PC-3 (cell line): ENCODE measurements around the gene PELI1. TPM values are rescaled to one million over a fixed set of nuclear protein-coding genes. Genes with fewer than 3 reads are reported as not detected.

Experiments
- ATAC-seq: fragments of 200-7000 bp; cut with Tn5 transposase; 2 replicates; pipeline ENCODE4 v1.9.1; 2020; ENCODE audit warnings: mild to moderate bottlenecking, moderate library complexity
- BruUV-seq: library from RNA; stranded (reverse); fragments of 400-500 nt; replicated peaks from 2 replicates; lab custom pipeline; 2021; lab: Mats Ljungman, UMichigan
- CTCF ChIA-PET: fragments of 300-600 bp; sonication (Branson Sonifier 250); formaldehyde crosslinking; loops from one replicate; lab custom pipeline; 2022; ENCODE audit warnings: antibody characterized with exemption; lab: Charles Lee
- POLR2A ChIA-PET: fragments of 300-600 bp; sonication (Branson Sonifier 250); formaldehyde crosslinking; loops from one replicate; lab custom pipeline; 2022; ENCODE audit warnings: antibody characterized with exemption; ENCODE audit not compliant: unreplicated experiment; lab: Charles Lee
- DNase-seq: peaks from one replicate; pipeline ENCODE4 v3.0.0-alpha.2; 2015
- H2AFZ ChIP-seq: fragments of 300-600 bp; sonication (generic); 2 replicates; pipeline ENCODE4 v1.6.0; 2016; ENCODE audit warnings: antibody characterized with exemption, low read length
- H3F3A ChIP-seq: fragments of 300-600 bp; sonication (generic); one replicate; pipeline ENCODE4 v1.6.0; 2017; ENCODE audit warnings: antibody characterized with exemption, low read length, control low read depth, mild to moderate bottlenecking; ENCODE audit not compliant: unreplicated experiment
- H3K27ac ChIP-seq: fragments of 300-600 bp; sonication (generic); 2 replicates; pipeline ENCODE4 v1.5.1; 2016; ENCODE audit warnings: mild to moderate bottlenecking, low read length
- H3K27me3 ChIP-seq: fragments of 300-600 bp; sonication (generic); 2 replicates; pipeline ENCODE4 v1.6.1; 2016; ENCODE audit warnings: low read length, mixed read lengths
- H3K36me3 ChIP-seq: fragments of 300-600 bp; sonication (generic); 2 replicates; pipeline ENCODE4 v1.6.1; 2016; ENCODE audit warnings: low read depth, mixed run types, low read length, mixed read lengths
- H3K4me1 ChIP-seq: fragments of 300-600 bp; sonication (generic); 2 replicates; pipeline ENCODE4 v1.5.1; 2016; ENCODE audit warnings: low read length; ENCODE audit not compliant: insufficient read depth
- H3K4me2 ChIP-seq: fragments of 300-600 bp; sonication (generic); 2 replicates; pipeline ENCODE4 v1.6.0; 2016; ENCODE audit warnings: low read length
- H3K4me3 ChIP-seq: fragments of 300-600 bp; sonication (generic); 2 replicates; pipeline ENCODE4 v1.5.1; 2016; ENCODE audit warnings: mild to moderate bottlenecking, low read length, mixed read lengths
- H3K79me2 ChIP-seq: fragments of 300-600 bp; sonication (generic); 2 replicates; pipeline ENCODE4 v1.6.1; 2017; ENCODE audit warnings: low read length, mixed read lengths
- H3K9ac ChIP-seq: fragments of 300-600 bp; sonication (generic); 2 replicates; pipeline ENCODE4 v1.6.0; 2016; ENCODE audit warnings: mild to moderate bottlenecking, low read length
- H3K9me2 ChIP-seq: fragments of 300-600 bp; sonication (generic); replicated peaks from 2 replicates; pipeline ENCODE4 v1.6.1; 2016; ENCODE audit warnings: mixed run types, low read length, mixed read lengths
- H3K9me3 ChIP-seq: fragments of 300-600 bp; sonication (generic); 2 replicates; pipeline ENCODE4 v1.6.1; 2016; ENCODE audit warnings: low read length, mixed read lengths
- H4K20me1 ChIP-seq: fragments of 300-600 bp; sonication (generic); 2 replicates; pipeline ENCODE4 v1.6.1; 2016; ENCODE audit warnings: low read length, mixed read lengths
- CTCF ChIP-seq: fragments of 300-600 bp; sonication (generic); conservative IDR thresholded peaks from 2 replicates; pipeline ENCODE4 v1.5.1; 2017; ENCODE audit warnings: antibody characterized with exemption, low read depth, mild to moderate bottlenecking, low read length
- EZH2 ChIP-seq: fragments of 300-600 bp; sonication (generic); IDR thresholded peaks from one replicate; pipeline ENCODE4 v1.6.1; 2017; ENCODE audit warnings: antibody characterized with exemption, mild to moderate bottlenecking, low read length; ENCODE audit not compliant: unreplicated experiment
- EZH2phosphoT487 ChIP-seq: fragments of 300-600 bp; sonication (generic); IDR thresholded peaks from 2 replicates; pipeline ENCODE4 v1.6.1; 2018; ENCODE audit warnings: mild to moderate bottlenecking, antibody characterized with exemption, low read length, borderline replicate concordance
- intact Hi-C: fragments of 100-400 bp; cut with micrococcal nuclease; formaldehyde crosslinking; loops from 2 replicates; pipeline ENCODE4 v1.9.0; 2023
- total RNA-seq: library from RNA; depleted of rRNA; stranded (reverse); fragments of >200 nt; gene quantifications from 2 replicates; pipeline ENCODE4 v1.2.3, GENCODE V29; 2014

The PELI1 gene
- total RNA-seq, 1 experiment from 2014 or later = 5.6 TPM

DNA sequence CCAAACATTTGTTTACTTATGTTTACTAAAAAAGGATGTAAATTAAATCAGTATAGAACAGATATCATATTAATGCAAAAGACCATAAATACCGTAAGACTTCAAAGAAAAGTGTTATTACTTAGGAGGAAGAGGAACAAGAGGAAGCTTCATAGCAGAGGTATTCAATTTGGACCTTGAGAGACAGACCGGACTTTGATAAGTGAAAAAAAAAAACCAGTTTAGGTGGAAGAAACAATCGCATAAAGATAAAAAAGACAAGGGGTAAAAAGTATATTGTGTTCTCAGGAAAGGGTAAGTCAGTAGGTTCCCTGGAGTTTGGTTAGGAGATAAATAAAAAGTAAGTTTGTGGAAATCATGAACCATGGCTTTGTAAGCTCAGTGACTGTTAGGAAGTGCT lies 17.6 kb downstream of the PELI1 start:
- H3K79me2 ChIP-seq = no peaks in the 10 kb centered on the region
- no TSS peak for BruUV-seq
- intact Hi-C loops = no loop called here
- H3K4me2 ChIP-seq = no peak overlapping the region
- H3K4me3 ChIP-seq = no peak overlapping the region
- no peak for TF ChIP-seq EZH2phosphoT487
- TF ChIP-seq EZH2 = no peak
- TF ChIP-seq CTCF = no peak
- no peak for DNase-seq
- no peaks in the 10 kb centered on the region for H3K4me1 ChIP-seq
- H3K9me2 ChIP-seq = no peaks in the 10 kb centered on the region
- H3K9ac ChIP-seq = no peak overlapping the region
- H3K27me3 ChIP-seq = no peaks in the 10 kb centered on the region
- H3K27ac ChIP-seq = no peak overlapping the region
- ChIA-PET POLR2A (interaction anchor here (0.7 kb wide), 1 partner anchor 712 kb away, joined by 14 read pairs; no protein-coding TSS in a partner anchor), CTCF (no interaction called here)
- no peak for ATAC-seq
- H2AFZ ChIP-seq = no peak overlapping the region
- no peaks in the 10 kb centered on the region for H3K9me3 ChIP-seq
- H3F3A ChIP-seq = no peaks in the 10 kb centered on the region
- H4K20me1 ChIP-seq = no peaks in the 10 kb centered on the region
- no peaks in the 10 kb centered on the region for H3K36me3 ChIP-seq

DNA sequence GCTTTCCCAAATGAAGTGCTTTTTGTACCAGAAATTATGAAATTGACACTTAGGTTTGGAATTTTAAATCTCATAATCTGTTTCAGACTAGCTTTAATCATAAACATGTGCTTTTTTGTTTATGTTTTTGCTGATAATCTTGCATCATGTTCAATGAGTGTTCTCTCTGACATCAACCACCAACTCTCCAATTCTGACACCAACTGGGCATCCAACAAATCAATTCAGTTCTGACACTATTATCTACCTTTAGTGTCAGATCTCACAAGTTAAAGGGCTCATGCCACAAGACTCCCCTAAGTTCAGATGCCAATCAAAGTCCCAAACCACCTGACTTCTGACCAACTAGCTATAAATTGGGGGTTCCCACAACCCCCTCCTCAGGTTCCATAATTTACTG lies 19.6 kb downstream of the PELI1 start:
- Histone ChIP-seq H3F3A (no peaks in the 10 kb centered on the region), H3K27ac (no peak overlapping the region), H3K27me3 (no peaks in the 10 kb centered on the region), H3K36me3 (no peaks in the 10 kb centered on the region), H3K4me1 (peaks cover 9% of the 10 kb centered on the region), H3K79me2 (no peaks in the 10 kb centered on the region), H3K4me3 (no peak overlapping the region), H3K9ac (no peak overlapping the region), H3K4me2 (no peak overlapping the region), H3K9me3 (no peaks in the 10 kb centered on the region), H3K9me2 (no peaks in the 10 kb centered on the region), H2AFZ (no peak overlapping the region), H4K20me1 (no peaks in the 10 kb centered on the region)
- ATAC-seq = no peak
- no peak for TF ChIP-seq EZH2
- no peak for TF ChIP-seq EZH2phosphoT487
- TF ChIP-seq CTCF = no peak
- no peak for DNase-seq
- POLR2A ChIA-PET = interaction anchor here (0.6 to 1.1 kb wide), 2 partner anchors 10 to 170 kb away, joined by 3 to 5 read pairs; no protein-coding TSS in a partner anchor
- intact Hi-C loops = no loop called here
- no TSS peak for BruUV-seq
- CTCF ChIA-PET = no interaction called here

DNA sequence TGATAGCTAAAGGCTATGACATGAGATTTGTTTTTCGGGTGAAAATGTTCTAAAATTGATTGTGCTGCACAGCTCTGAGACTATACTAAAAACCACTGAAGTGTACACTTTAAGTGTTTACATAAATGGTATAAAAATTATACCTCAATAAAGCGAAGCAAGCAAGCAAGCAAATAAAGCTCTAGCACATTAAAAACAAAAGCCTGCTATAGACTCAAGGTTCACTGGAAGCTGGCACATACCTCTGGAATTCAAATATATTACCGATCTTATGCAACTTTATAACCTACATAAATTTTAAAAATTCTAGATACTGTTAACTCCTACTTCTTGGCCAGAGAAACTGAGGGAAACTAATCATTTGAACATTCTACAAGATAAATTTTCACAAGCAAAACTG lies 20.1 kb downstream of the PELI1 start:
- DNase-seq (no peak), ATAC-seq (0 out of 2 replicates have a peak, but pooled peaks have one; percentile 18)
- no peaks in the 10 kb centered on the region for H3K36me3 ChIP-seq
- POLR2A ChIA-PET = interaction anchor here (0.6 to 1.1 kb wide), 2 partner anchors 10 to 170 kb away, joined by 3 to 5 read pairs; no protein-coding TSS in a partner anchor
- H3K4me2 ChIP-seq = no peak overlapping the region
- no peaks in the 10 kb centered on the region for H3F3A ChIP-seq
- intact Hi-C loops = no loop called here
- CTCF ChIA-PET = no interaction called here
- no peaks in the 10 kb centered on the region for H3K9me2 ChIP-seq
- H3K27ac ChIP-seq = no peak overlapping the region
- H2AFZ ChIP-seq = no peak overlapping the region
- no peaks in the 10 kb centered on the region for H3K9me3 ChIP-seq
- no TSS peak for BruUV-seq
- no peaks in the 10 kb centered on the region for H4K20me1 ChIP-seq
- no peak overlapping the region for H3K9ac ChIP-seq
- no peak overlapping the region for H3K4me3 ChIP-seq
- TF ChIP-seq EZH2 (no peak), EZH2phosphoT487 (no peak), CTCF (no peak)
- peaks cover 9% of the 10 kb centered on the region for H3K4me1 ChIP-seq
- H3K27me3 ChIP-seq = no peaks in the 10 kb centered on the region
- no peaks in the 10 kb centered on the region for H3K79me2 ChIP-seq
